KOPT-K1 (cell line): ENCODE data around the gene ZNF324B.
A peak's percentile ranks its signal among the peaks of the same experiment; 100 is the strongest.
"Not testable (repeated sequence)": the region's sequence is repeated elsewhere in the genome, so short reads cannot be mapped to it uniquely, and the experiment has no call there.

Source experiments
- H3K27ac ChIP-seq: fragments of 200-600 bp; sonication (generic); 2 replicates; pipeline ENCODE4 v1.5.1; 2016; ENCODE audit warnings: antibody characterized with exemption, mild to moderate bottlenecking, low read depth, low read length; ENCODE audit not compliant: poor library complexity, severe bottlenecking
- H3K36me3 ChIP-seq: fragments of 200-600 bp; sonication (generic); 2 replicates; pipeline ENCODE4 v1.5.1; 2017; ENCODE audit warnings: antibody characterized with exemption, mild to moderate bottlenecking, low read length, moderate library complexity; ENCODE audit not compliant: insufficient read depth
- H3K9me3 ChIP-seq: fragments of 200-600 bp; sonication (generic); 2 replicates; pipeline ENCODE4 v1.5.1; 2017; ENCODE audit warnings: antibody characterized with exemption, low read length, mild to moderate bottlenecking; ENCODE audit not compliant: insufficient read depth, poor library complexity, severe bottlenecking

Gene ZNF324B

DNA sequence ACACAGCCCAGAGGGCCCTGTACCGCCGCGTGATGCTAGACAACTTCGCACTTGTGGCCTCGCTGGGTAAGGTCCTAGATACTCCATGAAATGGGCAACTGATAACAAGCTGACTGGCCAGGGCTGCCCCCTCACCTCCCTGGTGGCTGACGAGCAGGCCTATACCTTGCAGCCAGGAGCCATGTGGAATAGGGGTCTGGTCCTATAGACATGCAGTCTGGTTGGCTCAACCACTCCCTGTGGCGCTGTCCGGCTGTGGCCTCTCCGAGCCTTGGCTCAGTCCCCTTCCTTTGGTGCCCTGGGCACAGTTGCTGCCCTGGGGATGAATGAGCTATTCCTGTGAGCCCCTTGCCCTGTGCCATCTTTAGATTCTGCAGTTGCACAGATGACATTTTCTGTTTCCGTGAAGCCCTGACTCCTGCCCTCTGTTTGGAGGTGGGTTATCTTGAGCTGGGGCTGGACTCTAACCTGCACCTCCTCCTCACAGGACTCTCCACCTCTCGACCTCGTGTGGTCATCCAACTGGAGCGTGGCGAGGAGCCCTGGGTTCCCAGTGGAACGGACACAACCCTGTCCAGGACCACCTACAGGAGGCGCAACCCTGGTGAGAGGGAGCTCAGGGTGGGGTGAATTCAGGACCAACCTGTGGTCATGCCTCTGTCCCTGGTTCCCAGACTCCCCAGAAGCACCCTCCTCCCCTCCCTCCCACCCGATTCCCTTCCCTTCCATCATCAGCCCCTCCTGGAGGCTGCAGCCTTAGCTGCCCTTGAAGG is 18.0 kb downstream of the ZNF324B start:
- no peak overlapping the region for H3K27ac ChIP-seq
- H3K9me3 ChIP-seq: no peaks in the 10 kb centered on the region
- H3K36me3 ChIP-seq: peaks cover 48% of the 10 kb centered on the region

DNA sequence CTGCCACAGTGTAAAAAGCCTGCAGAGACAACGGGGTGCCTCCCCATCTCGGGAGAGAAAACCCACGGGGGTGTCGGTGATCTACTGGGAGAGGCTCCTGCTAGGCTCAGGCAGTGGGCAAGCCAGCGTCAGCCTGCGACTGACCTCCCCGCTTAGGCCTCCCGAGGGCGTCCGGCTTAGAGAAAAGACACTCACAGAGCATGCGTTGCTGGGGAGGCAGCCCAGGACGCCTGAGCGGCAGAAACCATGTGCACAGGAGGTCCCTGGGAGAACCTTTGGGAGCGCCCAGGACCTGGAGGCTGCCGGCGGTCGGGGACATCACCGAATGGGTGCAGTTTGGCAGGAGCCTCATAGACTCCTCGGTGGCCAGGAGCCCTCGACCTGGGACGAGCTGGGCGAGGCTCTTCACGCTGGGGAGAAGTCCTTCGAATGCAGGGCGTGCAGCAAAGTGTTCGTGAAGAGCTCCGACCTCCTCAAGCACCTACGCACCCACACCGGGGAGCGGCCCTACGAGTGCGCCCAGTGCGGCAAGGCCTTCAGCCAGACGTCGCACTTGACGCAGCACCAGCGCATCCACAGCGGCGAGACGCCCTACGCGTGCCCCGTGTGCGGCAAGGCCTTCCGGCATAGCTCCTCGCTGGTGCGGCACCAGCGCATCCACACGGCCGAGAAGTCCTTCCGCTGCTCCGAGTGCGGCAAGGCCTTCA is 19.6 kb downstream of the ZNF324B start:
- peaks cover 48% of the 10 kb centered on the region for H3K36me3 ChIP-seq
- not testable (repeated sequence) for H3K27ac ChIP-seq

DNA sequence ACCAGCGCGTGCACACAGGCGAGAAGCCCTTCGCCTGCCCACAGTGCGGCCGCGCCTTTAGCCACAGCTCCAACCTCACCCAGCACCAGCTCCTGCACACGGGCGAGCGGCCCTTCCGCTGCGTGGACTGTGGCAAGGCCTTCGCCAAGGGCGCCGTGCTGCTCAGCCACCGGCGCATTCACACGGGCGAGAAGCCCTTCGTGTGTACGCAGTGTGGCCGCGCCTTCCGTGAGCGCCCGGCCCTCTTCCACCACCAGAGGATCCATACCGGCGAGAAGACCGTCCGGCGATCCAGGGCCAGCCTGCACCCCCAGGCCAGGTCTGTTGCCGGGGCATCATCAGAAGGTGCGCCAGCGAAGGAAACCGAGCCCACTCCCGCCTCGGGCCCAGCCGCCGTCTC is 20.3 kb downstream of the ZNF324B start:
- no peaks in the 10 kb centered on the region for H3K9me3 ChIP-seq
- peaks cover 48% of the 10 kb centered on the region for H3K36me3 ChIP-seq
- H3K27ac ChIP-seq: no peak overlapping the region

More for the DNA sequence above, 19.6 kb downstream of the ZNF324B start:
- H3K9me3 ChIP-seq: not testable (repeated sequence)

DNA sequence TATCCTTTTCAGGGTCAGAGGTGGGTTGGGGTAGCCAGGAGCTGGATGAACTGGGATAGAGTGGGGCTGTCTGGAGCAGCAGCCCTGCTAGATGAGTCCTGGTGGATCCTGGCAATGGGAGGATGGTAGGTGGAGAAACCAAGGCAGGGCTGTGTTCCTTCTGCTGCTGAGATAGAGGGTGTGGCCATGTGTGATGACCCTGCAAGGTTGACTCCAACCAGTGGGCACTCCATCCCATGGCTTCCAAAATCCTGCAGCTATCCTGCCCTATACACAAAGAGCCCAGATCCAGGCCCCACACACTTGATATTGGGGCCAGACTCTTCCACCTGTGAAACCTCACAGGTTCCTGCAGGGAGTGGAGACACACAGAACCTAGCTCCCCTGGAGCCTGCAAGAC is 22.4 kb downstream of the ZNF324B start:
- peaks cover 48% of the 10 kb centered on the region for H3K36me3 ChIP-seq
- no peak overlapping the region for H3K27ac ChIP-seq
- no peaks in the 10 kb centered on the region for H3K9me3 ChIP-seq

DNA sequence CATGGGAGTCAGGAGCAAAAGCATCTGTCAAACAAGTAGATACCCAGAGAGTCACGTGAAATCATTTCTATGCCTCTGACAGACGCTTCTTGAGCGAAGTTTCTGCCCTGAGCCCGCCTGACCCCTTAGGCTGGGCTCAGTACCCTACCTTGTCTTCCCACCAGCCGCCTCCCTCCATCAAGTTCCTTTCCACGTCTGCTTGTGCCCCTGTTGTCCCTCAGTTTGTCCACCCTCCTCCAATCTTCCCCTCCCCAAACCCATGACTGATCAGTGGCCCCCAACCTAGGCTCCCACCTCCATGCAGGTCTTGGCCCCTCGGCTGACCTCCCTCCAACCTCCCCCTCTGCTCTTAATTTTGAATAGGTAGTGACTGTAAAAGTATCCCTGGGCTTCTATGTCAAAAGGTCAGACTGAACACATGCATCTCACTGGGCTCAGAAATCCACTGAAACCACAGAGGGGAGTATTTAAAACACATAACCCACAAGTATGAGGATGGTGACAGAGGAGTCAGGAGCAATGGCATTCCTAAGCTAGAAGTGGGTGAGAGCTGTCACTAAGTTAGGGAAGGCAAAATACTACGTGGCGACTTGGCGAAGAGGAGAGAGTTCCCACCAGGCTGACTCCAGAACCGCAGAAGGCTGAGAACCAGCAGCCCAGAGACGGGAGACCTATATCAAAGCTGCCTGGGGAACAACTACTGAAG is 23.0 kb downstream of the ZNF324B start:
- Histone ChIP-seq H3K9me3 (no peaks in the 10 kb centered on the region), H3K36me3 (peaks cover 43% of the 10 kb centered on the region), H3K27ac (peak overlapping the region; percentile 97)

DNA sequence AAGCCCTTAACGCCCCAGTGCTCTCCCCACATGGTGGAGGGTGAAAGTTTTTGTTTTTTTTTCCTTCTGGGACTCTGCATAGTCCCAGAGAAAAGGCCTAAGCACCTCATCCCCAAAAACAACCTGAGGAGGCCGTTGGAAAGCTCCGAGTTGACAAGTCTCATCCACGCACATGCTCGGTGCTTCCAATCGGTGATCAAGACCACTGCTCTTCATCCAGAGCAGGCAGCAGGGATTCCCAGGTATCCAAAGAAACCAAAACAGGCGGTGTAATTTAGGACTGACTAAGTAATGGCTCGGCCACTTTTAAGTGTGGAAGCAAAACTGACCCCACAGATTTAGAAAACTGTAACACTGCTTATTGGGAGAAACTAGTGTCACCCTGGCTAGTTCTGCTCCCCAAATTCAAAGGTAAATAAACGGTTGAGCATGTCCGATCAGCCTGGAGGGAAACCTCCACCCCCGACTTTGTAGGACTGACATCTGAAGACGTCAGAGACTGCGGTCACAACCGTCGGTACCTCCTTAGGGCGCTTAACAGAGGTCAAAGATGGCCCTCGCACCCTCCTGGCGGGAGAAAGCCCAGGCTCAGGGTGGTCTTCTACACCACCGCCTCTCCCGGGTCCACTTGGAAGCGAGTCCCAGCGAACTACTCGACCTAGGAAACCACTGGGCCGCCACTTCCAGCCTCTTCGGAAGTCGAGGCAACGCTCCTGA is 23.7 kb downstream of the ZNF324B start:
- H3K36me3 ChIP-seq: peaks cover 37% of the 10 kb centered on the region
- peak overlapping the region; percentile 97 for H3K27ac ChIP-seq
- H3K9me3 ChIP-seq: no peaks in the 10 kb centered on the region

DNA sequence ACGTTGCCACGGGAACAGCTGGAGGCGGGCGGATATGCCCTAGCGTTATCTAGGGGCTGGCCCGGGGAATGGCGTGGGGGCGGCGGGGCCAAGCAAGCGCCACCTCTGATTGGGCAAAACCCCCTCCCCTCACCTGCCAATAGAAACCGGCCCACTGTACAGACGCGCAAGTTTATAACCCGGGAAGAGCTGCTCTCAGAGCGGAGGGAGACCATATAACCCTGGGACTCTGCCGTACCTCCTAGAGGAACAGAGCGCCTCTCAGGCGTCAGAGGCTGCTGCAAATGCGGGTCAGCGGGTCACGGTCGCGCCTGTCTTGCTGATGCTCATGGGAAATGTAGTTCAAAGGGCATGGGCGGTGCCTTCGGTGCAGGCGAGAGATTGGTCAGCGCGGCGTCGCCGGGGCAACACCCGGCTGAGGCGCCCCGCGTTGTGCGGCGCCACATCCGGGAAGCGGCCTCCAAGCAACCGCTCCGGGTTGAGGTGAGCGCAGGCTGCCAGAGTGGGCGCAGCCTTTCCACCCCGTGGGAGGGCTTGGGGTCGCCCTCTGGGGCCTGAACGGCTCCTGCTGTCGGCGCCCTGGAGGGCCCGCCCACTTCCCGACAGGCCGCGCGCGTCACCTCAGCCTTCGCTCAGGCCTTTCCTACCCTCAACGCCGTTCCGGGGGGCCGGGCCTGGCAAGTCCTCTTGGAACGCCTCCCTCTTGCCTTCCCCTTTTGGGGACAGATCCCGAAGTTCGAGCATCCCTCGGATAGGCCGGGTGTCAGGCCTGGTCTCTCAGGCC is 24.5 kb downstream of the ZNF324B start, which contains the start of gene ZNF446:
TSS of gene ZNF446 (plus strand) at position 639 of the 784 bp plus-strand sequence. CDS start 867 bp downstream, outside the sequence.
- Histone ChIP-seq H3K9me3 (no peaks in the 10 kb centered on the region), H3K27ac (peak within 1 kb of the TSS; percentile 97), H3K36me3 (peaks cover 38% of the 10 kb centered on the region)

DNA sequence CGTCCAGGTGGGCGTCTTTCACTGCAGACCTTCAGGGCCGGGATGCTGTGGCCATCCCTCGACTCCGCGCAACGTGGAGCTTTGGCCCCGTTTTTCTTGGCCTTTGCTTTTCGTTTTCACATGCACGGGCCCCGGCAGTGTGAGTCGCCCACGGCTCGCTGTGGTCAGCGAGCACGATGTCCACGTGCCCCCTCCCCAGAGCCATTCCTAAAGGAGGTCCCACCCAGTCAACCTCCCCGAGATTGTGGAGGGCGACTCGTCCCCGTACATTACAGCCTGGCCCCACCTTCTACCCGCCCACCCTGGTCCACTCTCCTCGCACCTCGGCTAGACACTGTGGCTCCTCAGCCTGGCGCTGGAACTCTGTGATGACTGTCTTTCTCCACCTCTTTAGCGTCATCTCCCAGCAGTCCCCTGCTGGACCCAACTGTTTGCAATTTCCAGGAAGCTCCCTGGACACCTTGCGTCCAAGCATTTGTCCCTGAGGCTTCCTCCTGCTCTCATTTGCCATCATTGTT is 25.1 kb downstream of the ZNF324B start:
- Histone ChIP-seq H3K36me3 (peaks cover 41% of the 10 kb centered on the region), H3K27ac (peak overlapping the region; percentile 97), H3K9me3 (no peaks in the 10 kb centered on the region)

DNA sequence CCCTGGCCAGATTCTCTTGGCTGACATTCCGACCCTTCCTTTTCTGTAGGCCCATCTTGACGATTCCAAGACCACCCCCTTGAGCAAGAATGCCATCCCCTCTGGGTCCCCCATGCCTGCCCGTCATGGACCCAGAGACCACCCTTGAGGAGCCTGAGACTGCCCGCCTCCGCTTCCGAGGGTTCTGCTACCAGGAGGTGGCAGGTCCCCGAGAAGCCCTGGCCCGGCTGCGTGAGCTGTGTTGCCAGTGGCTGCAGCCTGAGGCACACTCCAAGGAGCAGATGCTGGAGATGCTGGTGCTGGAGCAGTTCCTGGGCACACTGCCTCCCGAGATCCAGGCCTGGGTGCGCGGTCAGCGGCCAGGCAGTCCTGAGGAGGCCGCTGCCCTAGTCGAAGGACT is 25.7 kb downstream of the ZNF324B start:
- H3K36me3 ChIP-seq: peaks cover 35% of the 10 kb centered on the region
- H3K9me3 ChIP-seq: no peaks in the 10 kb centered on the region
- peak overlapping the region; percentile 97 for H3K27ac ChIP-seq

DNA sequence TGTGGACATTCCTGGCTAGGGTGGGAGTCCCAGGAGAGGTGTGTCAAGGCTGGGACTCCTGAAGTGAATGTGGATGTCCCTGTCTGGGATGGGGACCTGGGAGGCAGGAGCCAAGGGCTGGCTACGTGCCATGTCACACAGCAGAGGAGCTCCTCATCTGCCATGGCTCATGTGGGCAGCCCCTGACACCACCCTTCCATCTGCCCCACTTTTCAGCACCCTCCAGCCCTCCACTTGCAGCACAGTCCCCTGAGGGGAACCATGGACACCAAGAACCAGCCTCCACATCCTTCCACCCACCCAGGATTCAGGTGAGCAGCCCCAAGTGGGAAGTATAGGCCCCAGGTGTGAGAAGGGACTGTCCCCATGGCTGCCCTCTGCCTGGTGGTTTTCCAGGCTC is 26.4 kb downstream of the ZNF324B start:
- peaks cover 28% of the 10 kb centered on the region for H3K36me3 ChIP-seq
- peak overlapping the region; percentile 97 for H3K27ac ChIP-seq
- H3K9me3 ChIP-seq: no peaks in the 10 kb centered on the region

DNA sequence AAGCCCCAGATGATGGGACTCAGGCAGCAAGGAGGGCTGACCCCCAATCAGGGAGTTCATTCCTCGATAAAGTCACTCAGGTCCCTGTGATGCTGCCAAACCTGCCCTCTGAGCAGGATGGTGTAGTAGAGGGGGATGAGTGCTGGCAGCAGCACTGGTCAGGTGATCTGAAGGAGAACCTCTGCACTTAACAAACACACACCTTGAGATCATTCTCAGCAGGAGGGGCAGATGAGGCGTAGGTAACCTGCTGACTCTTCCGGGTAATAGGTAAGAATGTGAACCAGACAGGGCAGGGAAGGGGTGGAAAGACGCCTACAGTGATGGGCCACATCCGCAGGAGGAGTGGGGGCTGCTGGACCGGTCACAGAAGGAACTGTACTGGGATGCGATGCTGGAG is 27.9 kb downstream of the ZNF324B start:
- Histone ChIP-seq H3K27ac (no peak overlapping the region), H3K9me3 (no peaks in the 10 kb centered on the region), H3K36me3 (peaks cover 16% of the 10 kb centered on the region; the same call in 1 of the 2 replicates)

DNA sequence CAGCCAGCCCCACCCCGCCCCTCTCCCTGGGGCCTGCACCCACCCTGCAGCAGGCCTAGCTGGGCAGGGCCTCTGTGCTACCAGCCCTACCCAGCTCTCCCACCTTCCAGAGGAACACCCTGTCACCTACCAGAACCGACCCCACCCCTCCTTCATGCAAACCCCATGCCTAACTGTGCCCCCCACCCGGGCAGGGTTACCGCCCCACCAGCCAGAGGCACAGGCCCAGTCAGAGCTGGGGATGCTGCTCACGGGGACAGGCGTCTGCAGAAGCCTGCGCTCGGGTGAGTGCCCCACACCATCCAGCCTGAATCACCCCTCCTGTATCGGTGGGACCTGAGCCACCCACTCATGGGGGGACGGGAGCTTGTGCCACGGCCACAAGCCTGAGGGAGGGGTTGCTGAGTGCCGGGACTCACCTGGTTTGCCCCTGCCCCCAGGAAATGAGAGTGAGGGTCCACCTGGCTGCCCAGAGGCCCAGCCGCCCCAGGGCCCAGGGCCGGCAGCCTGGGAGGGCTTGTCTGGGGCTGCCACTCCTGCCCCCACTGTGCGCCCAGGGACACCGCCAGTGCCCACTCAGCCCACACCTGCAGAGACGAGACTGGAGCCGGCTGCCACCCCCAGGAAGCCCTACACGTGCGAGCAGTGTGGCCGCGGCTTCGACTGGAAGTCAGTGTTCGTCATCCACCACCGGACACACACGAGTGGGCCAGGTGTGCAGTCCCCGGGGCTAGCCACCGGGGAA is 28.5 kb downstream of the ZNF324B start:
- Histone ChIP-seq H3K9me3 (no peaks in the 10 kb centered on the region), H3K27ac (no peak overlapping the region), H3K36me3 (peaks cover 16% of the 10 kb centered on the region; the same call in 1 of the 2 replicates)

DNA sequence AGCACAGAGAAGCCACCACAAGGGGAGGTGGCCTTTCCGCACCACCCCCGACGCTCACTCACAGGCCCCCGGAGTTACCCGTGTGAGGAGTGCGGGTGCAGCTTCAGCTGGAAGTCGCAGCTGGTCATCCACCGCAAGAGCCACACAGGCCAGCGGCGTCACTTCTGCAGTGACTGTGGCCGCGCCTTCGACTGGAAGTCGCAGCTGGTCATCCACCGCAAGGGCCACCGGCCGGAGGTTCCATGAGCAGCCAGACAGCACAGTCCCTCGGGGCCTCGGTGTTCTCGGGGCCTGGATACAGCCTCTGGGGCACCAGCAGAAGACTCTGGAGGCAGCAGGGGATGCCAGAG is 29.0 kb downstream of the ZNF324B start:
- Histone ChIP-seq H3K27ac (no peak overlapping the region), H3K36me3 (peaks cover 16% of the 10 kb centered on the region; the same call in 1 of the 2 replicates), H3K9me3 (no peaks in the 10 kb centered on the region)
